Measurements from ENCODE around the gene ANAPC15.
A peak's percentile ranks its signal among the peaks of the same experiment; 100 is the strongest.
"Not testable (repeated sequence)": the region's sequence is repeated elsewhere in the genome, so short reads cannot be mapped to it uniquely, and the experiment has no call there.

The ANAPC15 gene

DNA sequence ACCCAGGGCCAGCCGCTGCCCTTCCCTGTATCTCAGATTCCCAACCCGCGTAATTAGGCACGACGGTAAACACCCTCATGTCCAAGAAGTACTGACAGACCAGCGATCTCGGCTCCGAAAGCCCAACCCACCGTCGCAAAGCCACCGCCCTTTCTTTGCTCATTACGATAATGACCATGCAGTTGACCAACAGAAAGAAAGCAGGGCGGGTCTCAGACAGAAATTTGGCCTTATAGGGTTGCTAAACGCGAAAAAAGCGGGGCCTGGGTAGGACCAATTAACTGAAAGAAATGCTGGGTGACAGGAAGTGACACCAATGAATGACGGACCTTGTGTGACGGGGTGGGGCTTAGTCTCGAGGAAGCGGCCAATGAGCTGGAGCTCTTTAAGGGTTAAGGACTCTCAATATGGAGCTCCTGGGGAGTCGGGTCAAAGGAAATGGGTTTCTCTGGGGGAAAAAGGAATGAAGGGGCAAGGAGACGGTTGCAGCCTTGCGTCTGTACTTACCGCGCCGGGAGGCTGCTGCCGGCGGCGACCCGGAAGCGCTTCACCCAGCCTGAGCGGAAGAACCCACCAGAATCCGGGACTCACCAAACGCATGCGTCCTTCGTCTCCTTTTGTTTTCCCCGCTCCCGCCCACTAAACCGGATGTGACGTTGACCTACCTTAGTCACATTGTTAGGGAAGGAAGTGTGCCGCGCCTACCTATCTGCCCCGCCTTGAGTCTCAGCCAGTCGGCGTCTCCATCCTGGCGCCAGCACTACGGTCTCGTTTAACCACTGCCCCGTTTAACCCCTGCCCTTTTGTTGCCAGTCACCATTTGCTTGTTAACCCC, at the start of gene ANAPC15:
ANAPC15 (minus strand) TSS at position 553 of the 835 bp plus-strand sequence. CDS start 1,419 bp downstream, outside the sequence.
- no peak for TF ChIP-seq CTCF (IDR thresholded peaks at IDR 0.05; ENCODE audit: low read depth, low read length)
- DNase-seq (ENCODE audit: extremely low read depth, low read depth): peak; percentile 99

- no peak for TF ChIP-seq CTCF (IDR thresholded peaks at IDR 0.05; ENCODE audit: low read depth, low read length)
- no peak for DNase-seq (ENCODE audit: extremely low read depth, low read depth)
Measured at GRCh38 chr11:72160319-72160718, 47.8 kb upstream of the ANAPC15 start.

DNA sequence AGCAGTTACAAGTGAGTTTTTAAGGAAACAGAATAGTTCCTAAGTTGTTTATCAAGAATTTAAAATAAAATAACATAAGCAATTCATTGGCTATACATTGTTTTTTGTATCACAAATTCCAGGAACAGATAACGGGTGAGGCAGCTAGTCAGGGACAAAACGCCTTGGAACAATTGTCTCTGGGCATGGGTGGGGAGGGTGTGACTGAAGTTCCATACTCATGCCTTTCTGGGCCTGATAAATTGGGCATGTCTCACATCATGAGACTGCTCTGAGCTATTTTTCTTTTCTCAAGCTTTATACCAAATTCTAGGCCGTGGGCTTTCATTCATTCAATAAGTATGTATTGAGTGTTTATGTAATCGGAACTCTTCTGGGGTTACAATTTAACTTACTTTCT, 44.6 kb upstream of the ANAPC15 start:
- TF ChIP-seq CTCF (IDR thresholded peaks at IDR 0.05; ENCODE audit: low read depth, low read length): no peak

DNA sequence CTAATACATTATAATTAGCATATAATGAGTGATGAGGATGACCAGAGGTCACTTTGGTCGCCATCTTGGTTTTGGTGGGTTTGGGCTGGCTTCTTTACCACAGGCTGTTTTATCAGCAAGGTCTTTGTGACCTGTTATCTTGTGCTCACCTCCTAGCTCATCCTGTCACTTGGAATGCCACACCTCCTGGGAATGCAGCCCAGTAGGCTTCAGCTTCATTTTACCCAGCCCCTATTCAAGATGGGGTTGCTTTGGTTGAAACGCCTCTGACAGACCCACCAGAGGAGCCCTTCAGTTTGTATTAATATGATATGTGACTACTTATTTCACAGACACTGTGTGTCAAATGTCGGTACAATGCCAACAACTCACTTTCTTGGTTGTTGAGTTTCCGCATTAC, 43.3 kb upstream of the ANAPC15 start:
- DNase-seq (ENCODE audit: extremely low read depth, low read depth): no peak
- no peak for TF ChIP-seq CTCF (IDR thresholded peaks at IDR 0.05; ENCODE audit: low read depth, low read length)

More for the DNA sequence above, 44.6 kb upstream of the ANAPC15 start:
- DNase-seq (ENCODE audit: extremely low read depth, low read depth): no peak

GRCh38 chr11:72154816-72155215, 42.3 kb upstream of the ANAPC15 start:
- DNase-seq (ENCODE audit: extremely low read depth, low read depth): no peak
- no peak for TF ChIP-seq CTCF (IDR thresholded peaks at IDR 0.05; ENCODE audit: low read depth, low read length)

DNA sequence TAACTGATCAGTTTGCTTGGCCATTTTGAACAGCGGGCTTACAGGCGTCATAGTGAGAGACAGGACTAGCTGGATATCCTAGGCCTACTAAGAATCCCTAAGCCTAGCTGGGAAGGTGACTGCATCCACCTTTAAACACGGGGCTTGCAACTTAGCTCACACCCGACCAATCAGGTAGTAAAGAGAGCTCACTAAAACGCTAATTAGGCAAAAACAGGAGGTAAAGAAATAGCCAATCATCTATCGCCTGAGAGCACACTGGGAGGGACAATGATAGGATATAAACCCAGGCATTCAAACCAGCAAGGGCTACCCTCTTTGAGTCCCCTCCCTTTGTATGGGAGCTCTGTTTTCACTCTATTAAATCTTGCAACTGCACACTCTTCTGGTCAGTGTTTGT, 41.4 kb upstream of the ANAPC15 start:
- not testable (repeated sequence) for DNase-seq (ENCODE audit: extremely low read depth, low read depth)

- TF ChIP-seq CTCF (IDR thresholded peaks at IDR 0.05; ENCODE audit: low read depth, low read length): no peak
- DNase-seq (ENCODE audit: extremely low read depth, low read depth): no peak
Measured at GRCh38 chr11:72150882-72151281, 38.4 kb upstream of the ANAPC15 start.

DNA sequence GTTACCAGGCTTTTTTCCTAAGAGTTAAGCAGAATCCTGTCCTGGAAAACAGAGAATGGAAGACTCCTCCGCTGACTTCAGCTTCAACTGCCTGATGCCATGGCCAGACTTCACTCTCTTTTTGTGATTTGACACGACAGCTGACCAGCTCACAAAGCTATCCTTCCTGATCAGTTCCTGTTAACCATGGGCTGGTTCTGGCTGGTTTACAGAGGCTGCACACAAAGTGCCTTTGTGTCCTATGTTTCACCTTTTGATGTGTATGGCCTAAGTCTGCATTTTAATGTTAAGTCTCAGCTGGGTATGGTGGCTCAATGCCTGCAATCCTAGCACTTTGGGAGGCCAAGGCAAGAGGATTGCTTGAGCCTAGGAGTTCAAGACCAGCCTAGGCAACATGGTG, 34.1 kb upstream of the ANAPC15 start:
- no peak for DNase-seq (ENCODE audit: extremely low read depth, low read depth)
- no peak for TF ChIP-seq CTCF (IDR thresholded peaks at IDR 0.05; ENCODE audit: low read depth, low read length)

All from AG09319 (cell line).